B cell (primary cell): ENCODE measurements around the gene PIBF1.

ENCODE experiments used
- CTCF ChIP-seq: fragments of 200-600 bp; IDR thresholded peaks from one replicate; pipeline ENCODE4 v1.8.0; 2022; ENCODE audit warnings: antibody characterized with exemption, mild to moderate bottlenecking
- EZH2 ChIP-seq: IDR thresholded peaks from 2 replicates; pipeline ENCODE4 v1.6.1; 2012; ENCODE audit warnings: borderline replicate concordance, low read depth, mild to moderate bottlenecking, moderate library complexity, low read length; ENCODE audit not compliant: insufficient read depth, poor library complexity, severe bottlenecking

GRCh38 chr13:72754111-72754510 is 27.8 kb upstream of the PIBF1 start:
- TF ChIP-seq CTCF (no peak), EZH2 (no peak)
